HL-60/S4 treated with retinoic acid at 250 ng/mL for 4 days and 3 days (cell line): ENCODE results near the gene NDN.

Source experiments
- in situ Hi-C: fragments of 300-500 bp; cut with MboI; formaldehyde crosslinking; loops from 2 replicates; pipeline ENCODE4 v1.7.0; 2022; ENCODE audit warnings: low sequenced_read_pairs

Gene NDN

GRCh38 chr15:23644829-23645228 lies 42.3 kb downstream of the NDN start:
- in situ Hi-C loops, result loop anchor here (25.0 kb wide), 1 partner anchor 217 kb away; no protein-coding TSS in a partner anchor

- in situ Hi-C loops, result loop anchor here (25.0 kb wide), 1 partner anchor 220 kb away; no protein-coding TSS in a partner anchor
Observed at GRCh38 chr15:23642413-23643044, 44.6 kb downstream of the NDN start.
